SK-N-MC (cell line): ENCODE measurements around the gene RASL11A.

Experiments used
- DNase-seq: peaks from one replicate; pipeline ENCODE4 v3.0.0-alpha.2; 2011; ENCODE audit warnings: low read depth, low spot score
- H3K27ac ChIP-seq: fragments of 200-600 bp; sonication (generic); 2 replicates; pipeline ENCODE4 v1.5.1; 2016; ENCODE audit warnings: mixed run types
- H3K36me3 ChIP-seq: fragments of 200-600 bp; sonication (generic); 2 replicates; pipeline ENCODE4 v1.6.1; 2017; ENCODE audit warnings: antibody characterized with exemption, low read length, mixed read lengths; ENCODE audit not compliant: insufficient read depth
- H3K4me3 ChIP-seq: fragments of 200-600 bp; sonication (generic); 2 replicates; pipeline ENCODE4 v1.5.1; 2016
- H3K9ac ChIP-seq: fragments of 200-600 bp; sonication (generic); 2 replicates; pipeline ENCODE4 v1.8.0; 2017; ENCODE audit warnings: mixed run types, mixed read lengths; ENCODE audit not compliant: insufficient read length
- H3K9me3 ChIP-seq: fragments of 200-600 bp; sonication (generic); 2 replicates; pipeline ENCODE4 v1.6.1; 2017; ENCODE audit warnings: low read depth, mild to moderate bottlenecking, antibody characterized with exemption, low read length, moderate library complexity, mixed read lengths
- EZH2 ChIP-seq: fragments of 200-600 bp; sonication (generic); IDR thresholded peaks from one replicate; pipeline ENCODE4 v1.6.1; 2017; ENCODE audit warnings: antibody characterized with exemption
- FOXP2 ChIP-seq: optimal IDR thresholded peaks from 2 replicates; pipeline ENCODE3; 2011; ENCODE audit warnings: mild to moderate bottlenecking, moderate library complexity; ENCODE audit not compliant: insufficient read depth; ENCODE audit errors: extremely low read length, control extremely low read depth
- POLR2AphosphoS5 ChIP-seq: IDR thresholded peaks from 2 replicates; pipeline ENCODE4 v1.6.1; 2012; ENCODE audit warnings: mild to moderate bottlenecking, low read depth, low read length, borderline replicate concordance

Gene RASL11A

DNA sequence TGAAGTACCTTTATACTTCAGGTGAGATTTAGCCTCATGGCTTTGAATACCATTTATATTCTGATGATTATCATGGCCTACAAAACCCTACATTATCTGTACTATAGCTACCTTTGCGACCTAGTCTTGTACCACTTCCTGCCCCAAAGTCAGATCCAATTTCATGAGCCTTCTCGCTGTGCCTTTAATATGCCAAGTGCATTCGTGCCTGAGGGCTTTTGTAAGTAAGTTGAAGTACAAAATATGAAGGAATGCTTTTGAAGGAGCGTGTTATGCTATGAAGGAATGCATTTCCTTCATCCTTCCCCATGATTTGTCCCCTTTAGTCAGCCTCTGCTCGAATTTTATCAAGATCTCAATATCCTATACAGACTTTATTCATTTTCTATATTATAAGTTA is 9.2 kb upstream of the RASL11A start:
- H3K36me3 ChIP-seq: peaks cover 46% of the 10 kb centered on the region
- H3K4me3 ChIP-seq: peak overlapping the region; percentile 15; the same call in 1 of the 2 replicates
- no peaks in the 10 kb centered on the region for H3K9me3 ChIP-seq
- H3K9ac ChIP-seq: no peak overlapping the region
- H3K27ac ChIP-seq: peak overlapping the region; percentile 86
- no peak for TF ChIP-seq EZH2
- peak; percentile 34; the same call in 1 of the 2 replicates for TF ChIP-seq POLR2AphosphoS5
- DNase-seq: peak; percentile 63

DNA sequence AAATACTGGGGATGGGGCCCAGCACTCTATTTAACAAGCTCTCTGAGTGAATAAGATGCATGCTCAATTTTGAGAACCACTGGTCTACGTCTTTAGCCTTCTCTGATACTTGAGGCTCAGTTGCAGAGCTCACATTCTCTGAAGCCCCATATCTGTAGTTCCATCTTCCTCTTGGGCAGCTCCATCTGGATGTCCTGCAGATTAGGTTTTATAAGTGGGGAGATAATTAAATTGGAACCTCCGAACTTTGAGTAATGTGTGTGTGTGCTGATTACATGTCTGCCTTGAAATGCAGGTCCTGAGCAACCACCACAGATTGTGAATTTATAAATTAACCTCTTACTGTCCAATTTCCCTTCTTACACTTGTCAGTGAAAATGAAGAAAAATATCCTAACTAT is 7.2 kb upstream of the RASL11A start:
- Histone ChIP-seq H3K36me3 (peaks cover 26% of the 10 kb centered on the region), H3K9ac (no peak overlapping the region), H3K9me3 (no peaks in the 10 kb centered on the region), H3K27ac (peak overlapping the region; percentile 49; the same call in 1 of the 2 replicates), H3K4me3 (no peak overlapping the region)
- DNase-seq: no peak
- TF ChIP-seq FOXP2 (no peak), POLR2AphosphoS5 (no peak; the same call in 1 of the 2 replicates), EZH2 (no peak)

DNA sequence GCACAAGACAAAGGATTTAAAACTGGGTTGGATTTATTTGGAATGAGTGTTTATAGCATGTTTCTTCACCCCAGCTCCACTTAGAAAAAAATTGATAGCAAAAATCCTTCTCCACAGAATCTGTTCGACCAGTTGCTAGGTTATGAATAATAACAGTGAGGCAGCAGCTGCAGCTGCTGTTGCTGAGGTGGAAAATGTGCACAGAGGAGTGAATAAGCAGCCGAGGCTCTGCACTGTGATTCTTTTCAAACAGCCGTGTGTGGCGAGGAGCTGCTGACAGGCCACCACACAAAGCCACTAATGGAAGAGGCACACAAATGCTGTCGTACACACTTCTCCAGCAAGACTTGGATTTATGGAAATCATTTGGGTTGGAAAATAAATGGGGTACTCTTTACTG is 6.4 kb upstream of the RASL11A start:
- Histone ChIP-seq H3K4me3 (no peak overlapping the region), H3K36me3 (peaks cover 18% of the 10 kb centered on the region), H3K9ac (peak overlapping the region; percentile 14), H3K9me3 (no peaks in the 10 kb centered on the region), H3K27ac (peak overlapping the region; percentile 49)
- no peak; the same call in 1 of the 2 replicates for TF ChIP-seq POLR2AphosphoS5
- no peak for TF ChIP-seq FOXP2
- no peak for TF ChIP-seq EZH2
- no peak for DNase-seq

DNA sequence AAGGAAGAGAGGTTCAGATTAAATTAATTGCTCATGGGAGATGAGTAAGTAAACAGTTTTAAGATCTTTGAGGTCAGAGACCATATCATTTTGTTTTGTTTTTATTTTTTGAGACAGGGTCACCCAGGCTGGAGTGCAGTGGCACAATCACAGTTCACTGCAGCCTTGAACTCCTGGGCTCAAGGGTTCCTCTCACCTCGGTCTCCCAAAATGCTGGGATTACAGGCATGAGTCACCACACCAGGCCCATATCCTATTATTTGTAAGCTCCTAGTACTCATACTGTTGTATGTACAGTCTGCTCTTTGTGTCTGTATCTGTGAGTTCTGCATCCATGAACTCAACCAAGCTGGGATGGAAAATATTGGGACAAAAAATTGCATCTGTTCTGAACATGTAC is 6.0 kb upstream of the RASL11A start:
- no peak overlapping the region for H3K27ac ChIP-seq
- H3K9me3 ChIP-seq: no peaks in the 10 kb centered on the region
- H3K36me3 ChIP-seq: peaks cover 14% of the 10 kb centered on the region
- no peak for DNase-seq
- TF ChIP-seq EZH2: no peak
- TF ChIP-seq POLR2AphosphoS5: no peak
- TF ChIP-seq FOXP2: no peak
- H3K4me3 ChIP-seq: no peak overlapping the region
- H3K9ac ChIP-seq: no peak overlapping the region

DNA sequence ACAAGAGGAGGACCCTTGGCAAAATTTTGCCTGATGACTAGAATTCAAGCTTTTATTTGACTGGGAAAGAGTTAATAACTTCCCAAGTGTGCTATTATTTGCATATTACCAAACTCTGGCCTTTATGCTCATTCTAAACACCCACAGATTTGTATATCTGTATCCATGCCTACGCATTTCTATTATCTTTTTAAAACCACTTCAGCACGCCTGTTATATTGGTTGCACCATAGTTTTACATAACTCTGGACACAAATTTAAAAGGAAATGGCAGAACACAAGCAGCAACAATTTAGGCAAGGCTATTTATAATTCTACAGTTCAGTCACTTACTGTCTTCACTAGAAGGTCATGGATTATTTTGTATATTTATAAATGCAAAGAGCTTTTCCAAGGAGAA is 3.7 kb upstream of the RASL11A start:
- no peak for TF ChIP-seq EZH2
- no peak for TF ChIP-seq POLR2AphosphoS5
- no peak for TF ChIP-seq FOXP2
- DNase-seq: no peak
- H3K9ac ChIP-seq: no peak overlapping the region
- H3K4me3 ChIP-seq: no peak overlapping the region
- no peaks in the 10 kb centered on the region for H3K9me3 ChIP-seq
- H3K36me3 ChIP-seq: peaks cover 6% of the 10 kb centered on the region
- no peak overlapping the region for H3K27ac ChIP-seq

DNA sequence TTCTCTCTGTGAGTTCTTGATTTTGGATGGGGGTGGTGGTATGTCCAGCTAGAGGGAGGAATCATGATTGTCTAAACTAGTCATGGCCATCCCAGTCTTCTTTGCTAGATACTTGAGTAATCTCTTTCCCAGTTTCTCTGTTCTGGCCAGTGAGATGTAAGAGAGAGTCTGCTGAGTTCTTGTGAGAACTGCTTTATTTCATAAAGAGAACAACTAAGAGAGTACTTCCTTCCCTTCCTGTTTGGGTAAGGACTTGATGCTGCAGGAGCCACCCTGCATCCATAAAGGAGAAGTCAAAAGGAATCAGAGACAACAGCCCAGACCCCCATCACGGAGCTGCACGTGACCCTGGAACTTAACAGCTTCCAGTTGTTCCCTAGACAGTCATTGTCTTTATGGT is 3.0 kb upstream of the RASL11A start:
- TF ChIP-seq EZH2: no peak
- TF ChIP-seq FOXP2: no peak
- no peak for TF ChIP-seq POLR2AphosphoS5
- Histone ChIP-seq H3K9me3 (no peaks in the 10 kb centered on the region), H3K9ac (no peak overlapping the region), H3K27ac (no peak overlapping the region), H3K36me3 (no peaks in the 10 kb centered on the region; the same call in 1 of the 2 replicates), H3K4me3 (no peak overlapping the region)
- DNase-seq: no peak

DNA sequence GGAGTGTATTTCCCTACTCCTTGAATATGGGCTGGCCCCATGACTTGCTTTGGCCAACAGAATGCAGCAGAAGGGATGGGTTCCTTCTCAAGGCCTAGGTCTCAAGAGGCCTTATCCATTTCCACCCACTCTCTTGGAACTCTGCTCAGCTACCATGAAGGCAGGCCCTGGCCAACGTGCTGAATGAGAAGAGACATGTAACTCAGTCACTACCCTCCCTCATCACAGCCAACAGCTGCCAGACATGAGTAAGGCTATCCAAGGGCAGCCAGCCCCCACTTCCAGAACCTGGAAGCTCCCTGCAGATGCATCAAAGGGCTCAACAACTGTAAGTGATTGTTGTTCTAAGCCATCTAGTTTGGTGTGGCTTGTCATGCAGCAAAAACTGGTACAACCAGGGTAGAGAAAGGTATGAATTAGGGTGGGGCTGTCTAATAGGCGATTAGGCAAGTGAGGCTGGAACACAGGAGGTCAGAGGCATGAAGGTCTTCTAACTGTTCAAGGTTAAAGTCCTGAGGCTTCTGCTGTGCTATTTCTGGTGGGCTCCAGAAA is 1.4 kb upstream of the RASL11A start:
- H3K4me3 ChIP-seq: no peak overlapping the region
- no peaks in the 10 kb centered on the region for H3K36me3 ChIP-seq
- no peaks in the 10 kb centered on the region for H3K9me3 ChIP-seq
- no peak for TF ChIP-seq POLR2AphosphoS5
- no peak for TF ChIP-seq FOXP2
- DNase-seq: no peak
- H3K9ac ChIP-seq: no peak overlapping the region
- no peak overlapping the region for H3K27ac ChIP-seq

DNA sequence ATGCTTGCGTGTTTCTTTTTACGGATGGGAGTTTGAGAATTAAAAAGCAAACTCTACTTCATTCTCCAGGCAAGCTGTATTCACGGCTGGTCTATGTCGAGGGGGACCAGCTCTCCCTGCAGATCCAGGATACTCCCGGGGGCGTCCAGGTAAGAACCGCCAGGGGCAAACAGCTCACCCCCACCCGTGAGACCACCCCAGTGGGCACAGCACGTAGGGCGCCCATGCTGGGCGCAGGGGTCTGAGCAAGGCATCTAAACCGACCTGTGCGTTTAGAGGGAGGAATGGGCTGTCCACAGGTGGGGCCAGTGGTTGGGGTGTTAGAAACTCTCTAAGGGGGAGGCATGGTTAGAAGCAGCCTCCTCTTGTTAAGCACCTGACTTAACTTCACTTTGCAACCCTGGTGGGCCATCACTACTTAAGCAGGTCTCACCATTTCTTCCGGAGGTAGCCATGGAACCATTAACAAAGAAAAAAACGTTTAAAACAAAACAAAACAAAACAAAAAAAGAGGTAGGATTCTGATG is 1.0 kb downstream of the RASL11A start:
- DNase-seq: no peak
- Histone ChIP-seq H3K36me3 (no peaks in the 10 kb centered on the region), H3K9me3 (no peaks in the 10 kb centered on the region), H3K4me3 (peak overlapping the region; percentile 93), H3K9ac (no peak overlapping the region), H3K27ac (no peak overlapping the region)
- no peak for TF ChIP-seq EZH2
- TF ChIP-seq FOXP2: no peak
- no peak for TF ChIP-seq POLR2AphosphoS5
